Endodermal cell (in vitro differentiated cells): ENCODE data around the gene MID2. TPM values are rescaled to one million over a fixed set of nuclear protein-coding genes. Genes with fewer than 3 reads are reported as not detected.
"Not testable (repeated sequence)": the region's sequence is repeated elsewhere in the genome, so short reads cannot be mapped to it uniquely, and the experiment has no call there.

ENCODE experiments used
- DNase-seq: peaks from one replicate; pipeline ENCODE4 v3.0.0-alpha.2; 2017
- H3K27ac ChIP-seq: 2 replicates; pipeline ENCODE4 v1.5.1; 2013; ENCODE audit warnings: mild to moderate bottlenecking, low read depth, low read length, moderate library complexity
- H3K27me3 ChIP-seq: 2 replicates; pipeline ENCODE4 v1.6.1; 2013; ENCODE audit warnings: mild to moderate bottlenecking, low read length, moderate library complexity; ENCODE audit not compliant: insufficient read depth, control insufficient read depth, poor library complexity, severe bottlenecking
- H3K36me3 ChIP-seq: 2 replicates; pipeline ENCODE4 v1.7.0; 2013; ENCODE audit warnings: mild to moderate bottlenecking, low read length, moderate library complexity; ENCODE audit not compliant: control insufficient read depth, insufficient read depth
- H3K4me1 ChIP-seq: one replicate; pipeline ENCODE4 v1.7.0; 2013; ENCODE audit warnings: low read length; ENCODE audit not compliant: control insufficient read depth, insufficient read depth
- H3K4me3 ChIP-seq: 2 replicates; pipeline ENCODE4 v1.5.1; 2013; ENCODE audit warnings: mild to moderate bottlenecking, low read length, moderate library complexity
- H3K9ac ChIP-seq: 2 replicates; pipeline ENCODE4 v1.6.1; 2013; ENCODE audit warnings: mild to moderate bottlenecking, low read length, moderate library complexity; ENCODE audit not compliant: poor library complexity, severe bottlenecking; ENCODE audit errors: extremely low read depth
- H3K9me3 ChIP-seq: 2 replicates; pipeline ENCODE4 v1.6.1; 2013; ENCODE audit warnings: mild to moderate bottlenecking, low read length, moderate library complexity; ENCODE audit not compliant: control insufficient read depth
- H3K27ac Mint-ChIP-seq: 2 replicates; pipeline ENCODE4 v1.8.0; 2020; ENCODE audit warnings: mixed read lengths
- H3K27me3 Mint-ChIP-seq: 2 replicates; pipeline ENCODE4 v1.8.0; 2021; ENCODE audit warnings: mild to moderate bottlenecking, mixed read lengths; ENCODE audit not compliant: insufficient read depth
- H3K36me3 Mint-ChIP-seq: 2 replicates; pipeline ENCODE4 v1.8.0; 2020; ENCODE audit warnings: low read depth, mixed read lengths
- H3K4me1 Mint-ChIP-seq: 2 replicates; pipeline ENCODE4 v1.8.0; 2020; ENCODE audit warnings: mixed read lengths
- H3K4me3 Mint-ChIP-seq: 2 replicates; pipeline ENCODE4 v1.8.0; 2020; ENCODE audit warnings: mild to moderate bottlenecking, moderate library complexity, mixed read lengths
- H3K9me3 Mint-ChIP-seq: 2 replicates; pipeline ENCODE4 v1.8.0; 2020; ENCODE audit warnings: mild to moderate bottlenecking, mixed read lengths
- WGBS, 2 experiments: methylation state at CpG; one replicate each; pipeline versions ENCODE4 v1.1.5 to v1.1.7; 2013; ENCODE audit warnings: missing lambda C conversion rate in 2 of 2, mixed read lengths in 1 of 2; ENCODE audit not compliant: insufficient coverage in 1 of 2, insufficient read length in 1 of 2; 5-methylcytosine and 5-hydroxymethylcytosine counted together
- total RNA-seq, 2 donors: library from RNA; stranded (reverse); fragmentation: NEBNext Ultra II Directional in 1 of 2; extraction: Animal tissue kit (Norgen Biotek cat#: 25700) in 1 of 2; gene quantifications; 2 replicates in 1 of 2; 3 replicates in 1 of 2; pipeline ENCODE4 v1.2.1, GENCODE V29; 2021
- TF ChIP-seq, protein P1 (sequence below): fragments of 200-600 bp; sonication (generic); conservative IDR thresholded peaks from 2 replicates; pipeline ENCODE4 v1.5.0; 2021; ENCODE audit warnings: antibody characterized with exemption, mild to moderate bottlenecking

MID2 gene
- total RNA-seq, 2 donors from 2014 or later, result 5.2 to 10.0 TPM

DNA sequence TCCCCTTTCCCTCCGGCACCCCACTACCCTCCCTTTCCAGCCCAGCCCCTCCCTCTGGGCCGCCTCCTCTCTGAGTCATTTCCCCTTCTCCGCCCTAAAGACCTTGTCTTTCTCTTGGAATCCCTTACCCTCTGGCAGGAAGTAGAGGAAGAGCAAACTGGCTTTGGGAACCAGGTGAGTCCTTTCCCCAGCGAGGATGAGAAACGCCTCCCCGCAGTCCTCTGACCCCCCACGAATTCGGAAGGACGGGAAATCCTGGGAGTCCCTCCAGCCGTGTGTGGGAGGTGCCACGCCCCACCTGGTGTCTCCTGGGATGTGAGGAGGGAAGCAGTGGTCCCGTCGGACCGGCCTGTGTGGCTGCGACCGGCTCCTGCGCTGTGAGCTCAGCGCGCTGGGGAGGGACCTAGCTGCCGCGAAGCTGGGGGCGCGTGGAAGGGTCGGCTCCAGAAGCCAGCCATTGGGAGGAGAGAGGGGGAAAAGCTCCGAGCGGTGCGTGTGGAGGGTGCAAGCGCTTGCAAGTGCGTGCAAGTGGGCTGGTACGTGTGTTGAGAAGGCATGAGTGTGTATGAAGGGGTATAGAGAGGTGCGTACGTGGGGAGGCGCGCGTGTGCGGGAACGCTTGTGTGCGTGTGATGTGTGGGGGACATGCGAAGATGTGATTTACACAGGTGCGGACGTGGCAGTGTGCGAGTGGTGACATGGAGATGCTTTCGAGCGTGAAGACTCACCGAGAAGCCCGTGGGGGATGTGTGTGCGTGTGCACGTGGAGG lies 110.2 kb downstream of the MID2 start:
- no peaks in the 10 kb centered on the region for H3K36me3 ChIP-seq
- peaks cover 14% of the 10 kb centered on the region for H3K27me3 Mint-ChIP-seq
- H3K4me3 ChIP-seq, result no peak overlapping the region
- no peak overlapping the region for H3K27ac ChIP-seq
- peak overlapping the region; percentile 32 for H3K27ac Mint-ChIP-seq
- no peaks in the 10 kb centered on the region for H3K9me3 ChIP-seq
- H3K9ac ChIP-seq, result no peak overlapping the region
- no peaks in the 10 kb centered on the region for H3K4me1 ChIP-seq
- TF ChIP-seq, protein P1, sequence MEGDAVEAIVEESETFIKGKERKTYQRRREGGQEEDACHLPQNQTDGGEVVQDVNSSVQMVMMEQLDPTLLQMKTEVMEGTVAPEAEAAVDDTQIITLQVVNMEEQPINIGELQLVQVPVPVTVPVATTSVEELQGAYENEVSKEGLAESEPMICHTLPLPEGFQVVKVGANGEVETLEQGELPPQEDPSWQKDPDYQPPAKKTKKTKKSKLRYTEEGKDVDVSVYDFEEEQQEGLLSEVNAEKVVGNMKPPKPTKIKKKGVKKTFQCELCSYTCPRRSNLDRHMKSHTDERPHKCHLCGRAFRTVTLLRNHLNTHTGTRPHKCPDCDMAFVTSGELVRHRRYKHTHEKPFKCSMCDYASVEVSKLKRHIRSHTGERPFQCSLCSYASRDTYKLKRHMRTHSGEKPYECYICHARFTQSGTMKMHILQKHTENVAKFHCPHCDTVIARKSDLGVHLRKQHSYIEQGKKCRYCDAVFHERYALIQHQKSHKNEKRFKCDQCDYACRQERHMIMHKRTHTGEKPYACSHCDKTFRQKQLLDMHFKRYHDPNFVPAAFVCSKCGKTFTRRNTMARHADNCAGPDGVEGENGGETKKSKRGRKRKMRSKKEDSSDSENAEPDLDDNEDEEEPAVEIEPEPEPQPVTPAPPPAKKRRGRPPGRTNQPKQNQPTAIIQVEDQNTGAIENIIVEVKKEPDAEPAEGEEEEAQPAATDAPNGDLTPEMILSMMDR, result no peak
- peaks cover 8% of the 10 kb centered on the region for H3K4me1 Mint-ChIP-seq
- no peaks in the 10 kb centered on the region for H3K9me3 Mint-ChIP-seq
- H3K27me3 ChIP-seq, result no peaks in the 10 kb centered on the region
- peak overlapping the region; percentile 80 for H3K4me3 Mint-ChIP-seq
- peaks cover 2% of the 10 kb centered on the region for H3K36me3 Mint-ChIP-seq
- 35 to 47% methylated on average over 15 to 46 of the region's 48 CpGs for WGBS, 2 experiments
- peak; percentile 80 for DNase-seq

DNA sequence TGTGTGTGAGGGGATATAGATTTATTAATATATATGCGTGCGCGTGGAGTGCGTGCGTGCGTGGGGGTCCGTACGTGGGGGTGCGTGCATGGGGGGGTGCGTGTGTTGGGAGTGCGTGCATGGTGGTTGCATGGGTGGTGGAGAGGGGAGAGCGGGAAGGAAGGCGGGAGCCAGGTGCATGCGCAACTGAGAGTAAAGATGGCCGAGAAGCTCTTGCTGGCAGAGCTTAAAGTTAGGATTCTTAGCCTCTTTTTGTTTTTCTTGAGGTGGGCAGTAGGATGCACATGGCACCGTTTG lies 110.7 kb downstream of the MID2 start:
- H3K9ac ChIP-seq, result no peak overlapping the region

DNA sequence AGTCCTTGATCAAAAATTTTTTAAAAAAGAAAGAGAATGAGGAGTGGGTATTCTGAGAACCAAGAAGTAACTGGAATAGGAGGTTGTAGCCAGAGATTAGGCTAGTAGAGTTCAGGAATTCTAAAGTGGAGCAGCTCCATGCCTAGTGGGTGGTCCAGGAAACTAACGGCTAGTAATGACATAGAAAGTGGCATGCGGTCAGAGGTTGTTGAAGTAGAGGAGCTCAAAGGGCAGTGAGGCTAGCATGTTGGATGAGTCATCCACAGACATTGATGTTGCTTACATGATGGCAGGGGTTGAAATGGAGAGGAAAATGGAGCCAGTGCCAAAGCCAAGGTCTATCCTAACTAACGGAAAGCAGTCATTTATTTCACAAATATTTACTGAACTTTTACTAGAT lies 114.4 kb downstream of the MID2 start:
- no peak overlapping the region for H3K27ac Mint-ChIP-seq
- Histone ChIP-seq H3K4me1 (no peaks in the 10 kb centered on the region), H3K36me3 (no peaks in the 10 kb centered on the region), H3K27ac (no peak overlapping the region), H3K9ac (no peak overlapping the region), H3K9me3 (no peaks in the 10 kb centered on the region), H3K4me3 (no peak overlapping the region), H3K27me3 (no peaks in the 10 kb centered on the region)
- H3K9me3 Mint-ChIP-seq, result no peaks in the 10 kb centered on the region
- no peak overlapping the region for H3K4me3 Mint-ChIP-seq
- WGBS, 2 experiments, result 100% methylated on average over 2 of the region's 3 CpGs
- peaks cover 2% of the 10 kb centered on the region for H3K36me3 Mint-ChIP-seq
- peaks cover 12% of the 10 kb centered on the region for H3K27me3 Mint-ChIP-seq
- DNase-seq, result no peak
- H3K4me1 Mint-ChIP-seq, result peaks cover 8% of the 10 kb centered on the region
- TF ChIP-seq, protein P1, result no peak

More for the DNA sequence above, 110.7 kb downstream of the MID2 start:
- Mint-ChIP-seq H3K36me3 (peaks cover 2% of the 10 kb centered on the region), H3K9me3 (no peaks in the 10 kb centered on the region), H3K27me3 (peaks cover 14% of the 10 kb centered on the region), H3K4me1 (peaks cover 8% of the 10 kb centered on the region), H3K27ac (no peak overlapping the region), H3K4me3 (peak overlapping the region; percentile 80)
- Histone ChIP-seq H3K27ac (no peak overlapping the region), H3K4me3 (no peak overlapping the region), H3K27me3 (no peaks in the 10 kb centered on the region), H3K9me3 (no peaks in the 10 kb centered on the region), H3K36me3 (no peaks in the 10 kb centered on the region), H3K4me1 (no peaks in the 10 kb centered on the region)
- TF ChIP-seq, protein P1, result no peak
- no peak for DNase-seq
- 84% methylated on average over 16 of the region's 16 CpGs; no CpG with 5 or more reads in 1 of the 2 experiments for WGBS, 2 experiments

- not testable (repeated sequence) for H3K4me3 ChIP-seq, H3K9ac ChIP-seq, H3K4me3 Mint-ChIP-seq, H3K27me3 Mint-ChIP-seq, H3K36me3 Mint-ChIP-seq, DNase-seq, H3K27ac Mint-ChIP-seq, H3K27ac ChIP-seq, H3K9me3 Mint-ChIP-seq, H3K4me1 Mint-ChIP-seq, H3K27me3 ChIP-seq, H3K36me3 ChIP-seq, H3K9me3 ChIP-seq, H3K4me1 ChIP-seq
Measured at GRCh38 chrX:107955337-107955736, 129.7 kb downstream of the MID2 start.
